Urinary bladder (tissue), 4 donors: Measurements from ENCODE around the gene CACNA2D3. TPM values are rescaled to one million over a fixed set of nuclear protein-coding genes. Genes with fewer than 3 reads are reported as not detected.

ENCODE experiments used
- DNase-seq: peaks from one replicate; pipeline ENCODE4 v3.0.0-alpha.2; 2015; ENCODE audit errors: extremely low spot score
- H3K27ac ChIP-seq: one replicate; pipeline ENCODE4 v1.5.1; 2013; ENCODE audit warnings: low read depth, mild to moderate bottlenecking, moderate library complexity
- H3K36me3 ChIP-seq: one replicate; pipeline ENCODE4 v1.6.1; 2013; ENCODE audit warnings: mild to moderate bottlenecking, moderate library complexity; ENCODE audit not compliant: insufficient read depth
- H3K4me1 ChIP-seq: one replicate; pipeline ENCODE4 v1.6.1; 2013; ENCODE audit warnings: mild to moderate bottlenecking, moderate library complexity; ENCODE audit not compliant: insufficient read depth
- H3K4me3 ChIP-seq: one replicate; pipeline ENCODE4 v1.5.1; 2013; ENCODE audit warnings: low read depth, low read length
- WGBS: extraction: QIAGEN DNeasy Blood & Tissue Kit; methylation state at CpG from one replicate; pipeline ENCODE4 v1.1.7; 2013; 5-methylcytosine and 5-hydroxymethylcytosine counted together
- polyA plus RNA-seq: library from polyadenylated mRNA; stranded (reverse); fragments of 200-250 nt; gene quantifications from one replicate; pipeline ENCODE4 v1.2.3, GENCODE V29; 2013
- total RNA-seq: library from RNA; depleted of rRNA; stranded (reverse); fragments of >200 nt; gene quantifications from one replicate; pipeline ENCODE4 v1.2.3, GENCODE V29; 2014
- donor health status: healthy with polysubstance abuse.
- donor health status: healthy.

CACNA2D3 gene
- total and polyA plus RNA-seq, 2 donors: 0.57 to 1.7 TPM

DNA sequence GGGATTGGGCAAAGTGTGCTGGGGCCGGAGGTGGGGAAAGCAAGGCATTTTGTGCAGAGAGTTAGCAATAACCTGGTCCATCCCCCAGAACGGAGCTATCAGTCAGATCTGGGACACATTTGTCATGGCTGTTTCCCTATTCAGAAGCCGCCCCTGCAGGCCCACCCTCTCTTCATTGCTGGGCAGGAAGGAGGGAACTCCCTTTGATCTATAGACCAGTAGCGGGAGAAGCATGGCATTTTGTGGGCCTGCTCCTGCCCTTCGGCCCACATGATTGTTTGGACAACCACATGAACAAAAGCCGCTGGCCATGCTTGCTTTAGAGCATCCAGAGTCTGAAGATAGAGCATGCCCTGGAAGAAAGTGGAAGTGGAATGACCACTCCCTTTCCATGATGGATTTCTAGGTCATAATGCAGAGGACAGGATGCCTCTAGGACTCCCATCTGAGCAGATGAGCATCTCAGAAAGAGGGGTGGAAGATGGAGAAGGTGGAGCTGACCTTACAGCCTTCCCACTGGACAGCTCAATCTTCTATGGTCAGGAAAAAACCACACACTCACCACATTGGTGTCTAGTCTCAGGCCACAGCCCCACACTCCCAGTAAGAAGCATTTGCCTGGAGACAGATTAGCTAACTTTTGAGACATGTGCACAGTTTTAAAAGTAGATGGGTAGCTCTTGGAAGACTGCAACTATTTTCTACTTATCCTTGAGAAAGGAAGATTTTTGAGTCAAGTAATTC is 817.4 kb downstream of the CACNA2D3 start:
- DNase-seq: no peak
- WGBS: 62% methylated on average over 6 of the region's 6 CpGs
- Histone ChIP-seq H3K4me3 (no peak overlapping the region), H3K4me1 (no peaks in the 10 kb centered on the region), H3K36me3 (no peaks in the 10 kb centered on the region), H3K27ac (no peak overlapping the region)

GRCh38 chr3:54940971-54941370 is 818.6 kb downstream of the CACNA2D3 start:
- DNase-seq: no peak
- H3K4me3 ChIP-seq: no peak overlapping the region
- H3K36me3 ChIP-seq: no peaks in the 10 kb centered on the region
- H3K27ac ChIP-seq: no peak overlapping the region
- H3K4me1 ChIP-seq: no peaks in the 10 kb centered on the region
- WGBS: 44% methylated on average over 2 of the region's 2 CpGs

GRCh38 chr3:54941690-54942362 is 819.5 kb downstream of the CACNA2D3 start:
- H3K27ac ChIP-seq: no peak overlapping the region
- WGBS: 84% methylated on average over 7 of the region's 7 CpGs
- DNase-seq: no peak

DNA sequence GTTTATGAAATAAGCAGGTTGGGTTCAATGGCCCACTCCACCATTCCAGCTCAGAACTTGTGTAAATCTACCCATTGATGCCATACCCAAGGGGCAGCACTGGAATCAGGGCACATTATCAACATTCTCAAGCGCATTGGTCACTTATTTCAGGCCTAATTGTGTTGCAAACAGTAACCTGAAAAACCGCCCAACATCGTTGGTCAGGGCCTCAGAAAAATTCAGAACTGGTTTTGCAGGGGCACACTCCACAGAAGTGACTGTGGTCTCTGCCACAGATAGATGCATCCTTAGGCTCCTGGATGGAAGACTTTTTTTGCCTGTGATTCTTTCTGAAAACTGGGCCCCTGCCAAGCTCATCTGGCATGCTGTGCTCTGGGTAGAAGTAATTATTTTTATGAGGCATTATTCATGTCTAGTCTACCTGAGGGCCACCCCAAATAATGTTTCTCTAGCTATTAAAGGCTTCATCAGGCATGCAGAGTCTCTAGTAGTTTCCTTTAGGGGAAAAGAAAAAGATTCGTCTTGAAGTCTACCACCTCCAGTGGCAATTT is 827.2 kb downstream of the CACNA2D3 start:
- 90% methylated on average over 4 of the region's 4 CpGs for WGBS

More at GRCh38 chr3:54941690-54942362, 819.5 kb downstream of the CACNA2D3 start:
- Histone ChIP-seq H3K4me3 (no peak overlapping the region), H3K36me3 (no peaks in the 10 kb centered on the region), H3K4me1 (no peaks in the 10 kb centered on the region)

GRCh38 chr3:54950391-54951003 is 828.1 kb downstream of the CACNA2D3 start:
- Histone ChIP-seq H3K27ac (no peak overlapping the region), H3K36me3 (no peaks in the 10 kb centered on the region), H3K4me1 (no peaks in the 10 kb centered on the region), H3K4me3 (no peak overlapping the region)
- WGBS: 37% methylated on average over 7 of the region's 7 CpGs
- no peak for DNase-seq

More for the DNA sequence above, 827.2 kb downstream of the CACNA2D3 start:
- no peak for DNase-seq
- Histone ChIP-seq H3K4me3 (no peak overlapping the region), H3K27ac (no peak overlapping the region), H3K4me1 (no peaks in the 10 kb centered on the region), H3K36me3 (no peaks in the 10 kb centered on the region)

GRCh38 chr3:54951405-54951804 is 829.1 kb downstream of the CACNA2D3 start:
- Histone ChIP-seq H3K4me3 (no peak overlapping the region), H3K36me3 (no peaks in the 10 kb centered on the region), H3K4me1 (no peaks in the 10 kb centered on the region), H3K27ac (no peak overlapping the region)
- WGBS: 29% methylated on average over 8 of the region's 8 CpGs
- DNase-seq: no peak

DNA sequence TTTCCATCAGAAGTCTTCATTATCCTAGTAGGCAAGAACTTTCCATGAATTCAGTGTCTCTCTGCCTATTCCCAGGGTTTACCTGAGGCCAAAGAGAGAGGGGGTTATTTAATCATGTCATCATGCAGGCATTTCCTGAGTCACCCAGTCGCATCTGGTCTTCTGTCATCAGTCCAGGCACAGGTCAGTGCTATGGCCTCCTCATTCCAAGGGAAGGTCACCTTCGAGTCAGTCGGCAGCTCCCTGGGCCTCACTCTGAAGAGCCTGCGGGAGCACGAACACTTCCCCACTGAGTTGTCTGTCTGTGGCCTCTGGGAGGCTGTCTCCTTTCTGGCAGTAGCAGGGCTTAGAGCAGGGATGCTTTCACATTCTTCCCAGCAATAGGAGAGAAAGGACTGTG is 831.7 kb downstream of the CACNA2D3 start:
- H3K36me3 ChIP-seq: no peaks in the 10 kb centered on the region
- no peak overlapping the region for H3K4me3 ChIP-seq
- no peaks in the 10 kb centered on the region for H3K4me1 ChIP-seq
- H3K27ac ChIP-seq: no peak overlapping the region
- WGBS: 55% methylated on average over 5 of the region's 5 CpGs
- no peak for DNase-seq

- Histone ChIP-seq H3K36me3 (no peaks in the 10 kb centered on the region), H3K4me3 (no peak overlapping the region), H3K27ac (no peak overlapping the region), H3K4me1 (no peaks in the 10 kb centered on the region)
- WGBS: 91% methylated on average over 5 of the region's 5 CpGs
- no peak for DNase-seq
These were observed 832.2 kb downstream of the CACNA2D3 start for GRCh38 chr3:54954521-54954920.

- Histone ChIP-seq H3K4me1 (no peaks in the 10 kb centered on the region), H3K27ac (no peak overlapping the region), H3K4me3 (no peak overlapping the region), H3K36me3 (no peaks in the 10 kb centered on the region)
- 91% methylated on average over 3 of the region's 3 CpGs for WGBS
- DNase-seq: no peak
These were observed 833.1 kb downstream of the CACNA2D3 start for GRCh38 chr3:54955496-54955895.

- Histone ChIP-seq H3K4me1 (no peaks in the 10 kb centered on the region), H3K27ac (no peak overlapping the region), H3K4me3 (no peak overlapping the region), H3K36me3 (no peaks in the 10 kb centered on the region)
- WGBS: 87% methylated on average over 6 of the region's 6 CpGs
- DNase-seq: no peak
These were observed 833.6 kb downstream of the CACNA2D3 start for GRCh38 chr3:54955941-54956340.

- DNase-seq: no peak
- no peak overlapping the region for H3K4me3 ChIP-seq
- no peak overlapping the region for H3K27ac ChIP-seq
- H3K4me1 ChIP-seq: no peaks in the 10 kb centered on the region
- WGBS: 77% methylated on average over 4 of the region's 4 CpGs
- no peaks in the 10 kb centered on the region for H3K36me3 ChIP-seq
These were observed 835.4 kb downstream of the CACNA2D3 start for GRCh38 chr3:54957711-54958110.

- Histone ChIP-seq H3K4me1 (no peaks in the 10 kb centered on the region), H3K27ac (no peak overlapping the region), H3K4me3 (no peak overlapping the region), H3K36me3 (no peaks in the 10 kb centered on the region)
- DNase-seq: no peak
- WGBS: 92% methylated on average over 1 of the region's 1 CpG
These were observed 837.7 kb downstream of the CACNA2D3 start for GRCh38 chr3:54960082-54960481.

DNA sequence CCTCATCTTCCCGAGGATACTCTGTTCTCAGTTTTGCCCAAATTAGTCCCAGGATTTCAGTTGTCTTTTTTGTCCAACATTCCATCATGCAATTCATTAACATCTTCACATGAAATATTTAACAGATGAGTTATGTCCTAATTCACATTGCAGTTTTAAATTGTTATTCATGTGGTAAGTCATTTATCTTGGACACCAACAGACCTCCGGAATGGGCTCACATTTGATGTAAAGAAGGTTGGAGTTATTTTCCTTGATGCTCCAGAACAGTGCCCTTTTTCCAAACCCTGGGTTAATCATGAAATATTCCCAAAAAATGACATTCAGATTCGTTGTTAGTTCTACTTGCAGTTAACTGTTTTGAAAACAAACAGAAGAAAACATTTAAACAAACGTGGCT is 838.3 kb downstream of the CACNA2D3 start:
- Histone ChIP-seq H3K36me3 (no peaks in the 10 kb centered on the region), H3K27ac (no peak overlapping the region), H3K4me3 (no peak overlapping the region), H3K4me1 (no peaks in the 10 kb centered on the region)
- 56% methylated on average over 4 of the region's 4 CpGs for WGBS
- DNase-seq: no peak

- Histone ChIP-seq H3K4me1 (no peaks in the 10 kb centered on the region), H3K4me3 (no peak overlapping the region), H3K36me3 (no peaks in the 10 kb centered on the region), H3K27ac (no peak overlapping the region)
- WGBS: 76% methylated on average over 2 of the region's 2 CpGs
- no peak for DNase-seq
These were observed 839.8 kb downstream of the CACNA2D3 start for GRCh38 chr3:54962200-54962599.
